Endodermal cell (in vitro differentiated cells): ENCODE data around the gene SLC9C2. TPM values are rescaled to one million over a fixed set of nuclear protein-coding genes. Genes with fewer than 3 reads are reported as not detected.

Experiments
- DNase-seq: peaks from one replicate; pipeline ENCODE4 v3.0.0-alpha.2; 2017
- H3K27ac ChIP-seq: 2 replicates; pipeline ENCODE4 v1.5.1; 2013; ENCODE audit warnings: mild to moderate bottlenecking, low read depth, low read length, moderate library complexity
- H3K27me3 ChIP-seq: 2 replicates; pipeline ENCODE4 v1.6.1; 2013; ENCODE audit warnings: mild to moderate bottlenecking, low read length, moderate library complexity; ENCODE audit not compliant: insufficient read depth, control insufficient read depth, poor library complexity, severe bottlenecking
- H3K36me3 ChIP-seq: 2 replicates; pipeline ENCODE4 v1.7.0; 2013; ENCODE audit warnings: mild to moderate bottlenecking, low read length, moderate library complexity; ENCODE audit not compliant: control insufficient read depth, insufficient read depth
- H3K4me1 ChIP-seq: one replicate; pipeline ENCODE4 v1.7.0; 2013; ENCODE audit warnings: low read length; ENCODE audit not compliant: control insufficient read depth, insufficient read depth
- H3K4me3 ChIP-seq: 2 replicates; pipeline ENCODE4 v1.5.1; 2013; ENCODE audit warnings: mild to moderate bottlenecking, low read length, moderate library complexity
- H3K9ac ChIP-seq: 2 replicates; pipeline ENCODE4 v1.6.1; 2013; ENCODE audit warnings: mild to moderate bottlenecking, low read length, moderate library complexity; ENCODE audit not compliant: poor library complexity, severe bottlenecking; ENCODE audit errors: extremely low read depth
- H3K9me3 ChIP-seq: 2 replicates; pipeline ENCODE4 v1.6.1; 2013; ENCODE audit warnings: mild to moderate bottlenecking, low read length, moderate library complexity; ENCODE audit not compliant: control insufficient read depth
- H3K27ac Mint-ChIP-seq: 2 replicates; pipeline ENCODE4 v1.8.0; 2020; ENCODE audit warnings: mixed read lengths
- H3K27me3 Mint-ChIP-seq: 2 replicates; pipeline ENCODE4 v1.8.0; 2021; ENCODE audit warnings: mild to moderate bottlenecking, mixed read lengths; ENCODE audit not compliant: insufficient read depth
- H3K36me3 Mint-ChIP-seq: 2 replicates; pipeline ENCODE4 v1.8.0; 2020; ENCODE audit warnings: low read depth, mixed read lengths
- H3K4me1 Mint-ChIP-seq: 2 replicates; pipeline ENCODE4 v1.8.0; 2020; ENCODE audit warnings: mixed read lengths
- H3K4me3 Mint-ChIP-seq: 2 replicates; pipeline ENCODE4 v1.8.0; 2020; ENCODE audit warnings: mild to moderate bottlenecking, moderate library complexity, mixed read lengths
- H3K9me3 Mint-ChIP-seq: 2 replicates; pipeline ENCODE4 v1.8.0; 2020; ENCODE audit warnings: mild to moderate bottlenecking, mixed read lengths
- WGBS, 2 experiments: methylation state at CpG; one replicate each; pipeline versions ENCODE4 v1.1.5 to v1.1.7; 2013; ENCODE audit warnings: missing lambda C conversion rate in 2 of 2, mixed read lengths in 1 of 2; ENCODE audit not compliant: insufficient coverage in 1 of 2, insufficient read length in 1 of 2; 5-methylcytosine and 5-hydroxymethylcytosine counted together
- total RNA-seq, 2 donors: library from RNA; stranded (reverse); fragmentation: NEBNext Ultra II Directional in 1 of 2; extraction: Animal tissue kit (Norgen Biotek cat#: 25700) in 1 of 2; gene quantifications; 2 replicates in 1 of 2; 3 replicates in 1 of 2; pipeline ENCODE4 v1.2.1, GENCODE V29; 2021
- TF ChIP-seq, protein P1 (sequence below): fragments of 200-600 bp; sonication (generic); conservative IDR thresholded peaks from 2 replicates; pipeline ENCODE4 v1.5.0; 2021; ENCODE audit warnings: antibody characterized with exemption, mild to moderate bottlenecking

Gene SLC9C2
- total RNA-seq, 2 donors from 2014 or later = not detected

DNA sequence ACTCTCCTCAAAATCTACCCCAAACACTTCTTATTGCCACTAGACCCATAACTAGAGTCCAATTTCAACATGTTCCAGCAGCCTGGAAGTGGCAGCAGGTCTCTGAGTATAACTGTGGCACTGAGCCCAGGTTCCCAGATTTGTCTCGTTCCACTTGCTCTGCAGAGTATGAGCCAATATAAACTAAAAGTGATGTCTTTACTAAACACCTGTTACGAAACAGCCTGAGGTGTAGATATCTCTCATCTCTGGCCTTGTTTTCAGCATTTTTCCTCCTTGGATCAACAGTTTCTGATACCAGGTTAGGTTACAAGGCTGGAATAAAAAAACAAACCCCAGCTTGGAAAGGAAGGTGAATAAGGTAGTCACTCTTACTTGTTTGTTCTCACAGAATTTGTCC lies 150.9 kb downstream of the SLC9C2 start:
- no peak overlapping the region for H3K27ac ChIP-seq
- H3K27me3 Mint-ChIP-seq = no peaks in the 10 kb centered on the region
- H3K27ac Mint-ChIP-seq = no peak overlapping the region
- WGBS, 2 experiments = 96 to 100% methylated on average over 1 to 2 of the region's 2 CpGs
- peaks cover 25% of the 10 kb centered on the region for H3K9me3 Mint-ChIP-seq
- H3K4me1 Mint-ChIP-seq = peaks cover 8% of the 10 kb centered on the region
- H3K36me3 Mint-ChIP-seq = peaks cover 60% of the 10 kb centered on the region
- no peaks in the 10 kb centered on the region for H3K27me3 ChIP-seq
- TF ChIP-seq, protein P1, sequence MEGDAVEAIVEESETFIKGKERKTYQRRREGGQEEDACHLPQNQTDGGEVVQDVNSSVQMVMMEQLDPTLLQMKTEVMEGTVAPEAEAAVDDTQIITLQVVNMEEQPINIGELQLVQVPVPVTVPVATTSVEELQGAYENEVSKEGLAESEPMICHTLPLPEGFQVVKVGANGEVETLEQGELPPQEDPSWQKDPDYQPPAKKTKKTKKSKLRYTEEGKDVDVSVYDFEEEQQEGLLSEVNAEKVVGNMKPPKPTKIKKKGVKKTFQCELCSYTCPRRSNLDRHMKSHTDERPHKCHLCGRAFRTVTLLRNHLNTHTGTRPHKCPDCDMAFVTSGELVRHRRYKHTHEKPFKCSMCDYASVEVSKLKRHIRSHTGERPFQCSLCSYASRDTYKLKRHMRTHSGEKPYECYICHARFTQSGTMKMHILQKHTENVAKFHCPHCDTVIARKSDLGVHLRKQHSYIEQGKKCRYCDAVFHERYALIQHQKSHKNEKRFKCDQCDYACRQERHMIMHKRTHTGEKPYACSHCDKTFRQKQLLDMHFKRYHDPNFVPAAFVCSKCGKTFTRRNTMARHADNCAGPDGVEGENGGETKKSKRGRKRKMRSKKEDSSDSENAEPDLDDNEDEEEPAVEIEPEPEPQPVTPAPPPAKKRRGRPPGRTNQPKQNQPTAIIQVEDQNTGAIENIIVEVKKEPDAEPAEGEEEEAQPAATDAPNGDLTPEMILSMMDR = no peak
- H3K9ac ChIP-seq = no peak overlapping the region
- H3K4me3 ChIP-seq = no peak overlapping the region
- H3K36me3 ChIP-seq = peaks cover 4% of the 10 kb centered on the region
- H3K4me1 ChIP-seq = no peaks in the 10 kb centered on the region
- H3K4me3 Mint-ChIP-seq = no peak overlapping the region
- peaks cover 20% of the 10 kb centered on the region for H3K9me3 ChIP-seq
- DNase-seq = no peak

Other genes starting within 250 kb of the SLC9C2 start
- 100 to 1,000 TPM; 483 to 623 TPM for gene PRDX6, start 125.7 kb downstream of the SLC9C2 start, total RNA-seq
- gene TEX50, start 32.3 kb upstream of the SLC9C2 start, total RNA-seq = not detected
- gene ANKRD45, start 66.8 kb upstream of the SLC9C2 start, total RNA-seq = 1 to 10 TPM; 1.5 to 1.9 TPM
- 10 to 100 TPM; 15.6 to 17.3 TPM for gene KLHL20, start 111.9 kb upstream of the SLC9C2 start, total RNA-seq
- 10 to 100 TPM; 37.9 to 43.0 TPM for gene DARS2, start 221.6 kb upstream of the SLC9C2 start, total RNA-seq
- gene CENPL, start 221.8 kb upstream of the SLC9C2 start, total RNA-seq = 10 to 100 TPM; 15.8 to 18.9 TPM